Astrocyte (in vitro differentiated cells and primary cell): ENCODE measurements around the gene PLEKHA6. TPM values are rescaled to one million over a fixed set of nuclear protein-coding genes. Genes with fewer than 3 reads are reported as not detected.
A peak's percentile ranks its signal among the peaks of the same experiment; 100 is the strongest.

Source experiments
- DNase-seq: peaks from one replicate; pipeline ENCODE4 v3.0.0-alpha.2; 2010; ENCODE audit warnings: low read depth
- FAIRE-seq: peaks from 2 replicates; lab custom pipeline; 2011; peaks lifted over from hg19 to GRCh38; lab: Jason Lieb, UNC
- H2AFZ ChIP-seq: 2 replicates; pipeline ENCODE4 v1.6.0; 2012; ENCODE audit warnings: low read depth, low read length, inconsistent platforms
- H3K27ac ChIP-seq: 2 replicates; pipeline ENCODE4 v1.5.1; 2011; ENCODE audit warnings: low read depth, low read length, inconsistent platforms
- H3K27me3 ChIP-seq: 2 replicates; pipeline ENCODE4 v1.6.0; 2011; ENCODE audit warnings: low read length, inconsistent platforms; ENCODE audit not compliant: insufficient read depth
- H3K36me3 ChIP-seq: 2 replicates; pipeline ENCODE4 v1.5.1; 2011; ENCODE audit warnings: low read length, inconsistent platforms; ENCODE audit not compliant: insufficient read depth
- H3K4me1 ChIP-seq: 2 replicates; pipeline ENCODE4 v1.5.1; 2011; ENCODE audit warnings: low read length, inconsistent platforms; ENCODE audit not compliant: insufficient read depth
- H3K4me2 ChIP-seq: 2 replicates; pipeline ENCODE4 v1.6.0; 2012; ENCODE audit warnings: low read length, inconsistent platforms
- H3K4me3 ChIP-seq: 2 replicates; pipeline ENCODE4 v1.5.1; 2011; ENCODE audit warnings: low read depth, mild to moderate bottlenecking, low read length, inconsistent platforms; ENCODE audit not compliant: insufficient read depth
- H3K79me2 ChIP-seq: 2 replicates; pipeline ENCODE4 v1.6.0; 2012; ENCODE audit warnings: mild to moderate bottlenecking, low read length, inconsistent platforms; ENCODE audit not compliant: insufficient read depth
- H3K9ac ChIP-seq: 2 replicates; pipeline ENCODE4 v1.6.0; 2012; ENCODE audit warnings: mild to moderate bottlenecking, low read length, inconsistent platforms
- H3K9me3 ChIP-seq: 2 replicates; pipeline ENCODE4 v1.5.1; 2012; ENCODE audit warnings: low read depth, mild to moderate bottlenecking, low read length, inconsistent platforms; ENCODE audit not compliant: insufficient read depth
- H4K20me1 ChIP-seq: 2 replicates; pipeline ENCODE4 v1.6.0; 2012; ENCODE audit warnings: low read length, inconsistent platforms; ENCODE audit not compliant: insufficient read depth
- H3K27ac Mint-ChIP-seq: one replicate; pipeline ENCODE4 v1.8.0; 2021; ENCODE audit warnings: mild to moderate bottlenecking, mixed read lengths; ENCODE audit not compliant: unreplicated experiment
- H3K27me3 Mint-ChIP-seq: one replicate; pipeline ENCODE4 v1.8.0; 2021; ENCODE audit warnings: low read depth, mixed read lengths; ENCODE audit not compliant: unreplicated experiment
- H3K36me3 Mint-ChIP-seq: one replicate; pipeline ENCODE4 v1.8.0; 2021; ENCODE audit warnings: low read depth, mixed read lengths; ENCODE audit not compliant: unreplicated experiment
- H3K4me1 Mint-ChIP-seq: one replicate; pipeline ENCODE4 v1.8.0; 2021; ENCODE audit warnings: low read depth, mixed read lengths; ENCODE audit not compliant: unreplicated experiment
- H3K4me3 Mint-ChIP-seq: one replicate; pipeline ENCODE4 v1.8.0; 2021; ENCODE audit warnings: mild to moderate bottlenecking, moderate library complexity, mixed read lengths; ENCODE audit not compliant: unreplicated experiment
- H3K9me3 Mint-ChIP-seq: one replicate; pipeline ENCODE4 v1.8.0; 2021; ENCODE audit warnings: mild to moderate bottlenecking, mixed read lengths; ENCODE audit not compliant: unreplicated experiment
- EZH2 ChIP-seq: IDR thresholded peaks from 2 replicates; pipeline ENCODE4 v1.6.1; 2012; ENCODE audit warnings: mild to moderate bottlenecking, low read length, inconsistent platforms; ENCODE audit not compliant: insufficient read depth
- total RNA-seq: library from RNA; stranded (reverse); gene quantifications from 2 replicates; pipeline ENCODE4 v1.2.1, GENCODE V29; 2021
- TF ChIP-seq, protein P1 (sequence below): IDR thresholded peaks from 2 replicates; pipeline ENCODE4 v1.5.1; 2011; ENCODE audit warnings: low read depth, mild to moderate bottlenecking, inconsistent platforms, low read length, moderate library complexity; ENCODE audit not compliant: insufficient read depth

PLEKHA6 gene
- total RNA-seq, 1 donor from 2014 or later = 1.5 TPM

DNA sequence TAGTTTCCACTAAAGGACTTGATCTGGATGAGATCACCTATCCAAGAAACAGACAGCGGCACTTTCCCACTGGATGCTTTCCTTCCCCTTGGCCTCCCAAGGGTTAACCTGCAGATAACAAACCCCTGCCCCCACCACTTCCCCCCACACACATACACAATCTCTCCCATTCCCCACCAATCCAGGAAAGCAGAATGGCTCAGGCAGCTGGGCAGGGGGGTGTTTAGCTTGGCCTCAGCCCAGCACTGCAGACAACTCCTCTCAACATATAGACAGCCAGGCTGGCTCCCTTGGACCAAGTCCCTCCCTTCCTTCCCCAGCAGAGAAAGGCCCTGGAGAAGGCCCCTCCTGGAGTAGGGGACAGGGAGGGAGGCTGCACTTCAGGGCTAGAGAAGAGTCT, 24.6 kb downstream of the PLEKHA6 start:
- H3K4me2 ChIP-seq = peak overlapping the region; percentile 36
- H3K79me2 ChIP-seq = no peaks in the 10 kb centered on the region
- H3K9me3 ChIP-seq = no peaks in the 10 kb centered on the region
- H3K9ac ChIP-seq = no peak overlapping the region
- no peaks in the 10 kb centered on the region for H3K36me3 ChIP-seq
- FAIRE-seq = no peak
- TF ChIP-seq, protein P1, sequence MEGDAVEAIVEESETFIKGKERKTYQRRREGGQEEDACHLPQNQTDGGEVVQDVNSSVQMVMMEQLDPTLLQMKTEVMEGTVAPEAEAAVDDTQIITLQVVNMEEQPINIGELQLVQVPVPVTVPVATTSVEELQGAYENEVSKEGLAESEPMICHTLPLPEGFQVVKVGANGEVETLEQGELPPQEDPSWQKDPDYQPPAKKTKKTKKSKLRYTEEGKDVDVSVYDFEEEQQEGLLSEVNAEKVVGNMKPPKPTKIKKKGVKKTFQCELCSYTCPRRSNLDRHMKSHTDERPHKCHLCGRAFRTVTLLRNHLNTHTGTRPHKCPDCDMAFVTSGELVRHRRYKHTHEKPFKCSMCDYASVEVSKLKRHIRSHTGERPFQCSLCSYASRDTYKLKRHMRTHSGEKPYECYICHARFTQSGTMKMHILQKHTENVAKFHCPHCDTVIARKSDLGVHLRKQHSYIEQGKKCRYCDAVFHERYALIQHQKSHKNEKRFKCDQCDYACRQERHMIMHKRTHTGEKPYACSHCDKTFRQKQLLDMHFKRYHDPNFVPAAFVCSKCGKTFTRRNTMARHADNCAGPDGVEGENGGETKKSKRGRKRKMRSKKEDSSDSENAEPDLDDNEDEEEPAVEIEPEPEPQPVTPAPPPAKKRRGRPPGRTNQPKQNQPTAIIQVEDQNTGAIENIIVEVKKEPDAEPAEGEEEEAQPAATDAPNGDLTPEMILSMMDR = no peak
- no peak for TF ChIP-seq EZH2
- H4K20me1 ChIP-seq = peaks cover 5% of the 10 kb centered on the region
- H3K4me1 ChIP-seq = peaks cover 8% of the 10 kb centered on the region
- H3K4me3 Mint-ChIP-seq = no peak overlapping the region
- no peaks in the 10 kb centered on the region for H3K4me1 Mint-ChIP-seq
- H3K4me3 ChIP-seq = no peak overlapping the region
- H3K27me3 Mint-ChIP-seq = peaks cover 23% of the 10 kb centered on the region
- H3K9me3 Mint-ChIP-seq = no peaks in the 10 kb centered on the region
- H3K27me3 ChIP-seq = peaks cover 9% of the 10 kb centered on the region
- no peaks in the 10 kb centered on the region for H3K36me3 Mint-ChIP-seq
- no peak overlapping the region for H3K27ac Mint-ChIP-seq
- H2AFZ ChIP-seq = no peak overlapping the region
- no peak overlapping the region for H3K27ac ChIP-seq
- DNase-seq = no peak

DNA sequence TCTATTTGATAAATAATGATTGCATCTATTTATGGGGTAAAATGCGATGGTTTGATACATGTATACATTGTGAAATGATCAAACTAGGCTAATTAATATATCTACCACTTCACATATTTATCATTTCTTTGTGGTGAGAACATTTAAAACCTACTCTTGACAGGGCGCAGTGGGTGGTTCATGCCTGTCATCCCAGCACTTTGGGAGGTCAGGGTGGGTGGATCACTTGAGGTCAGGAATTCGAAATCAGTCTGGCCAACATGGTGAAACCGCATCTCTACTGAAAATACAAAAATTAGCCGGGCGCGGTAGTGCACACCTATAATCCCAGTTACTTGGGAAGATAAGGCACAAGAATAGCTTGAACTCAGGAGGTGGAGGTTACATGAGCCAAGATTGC, 25.3 kb downstream of the PLEKHA6 start:
- no peaks in the 10 kb centered on the region for H3K9me3 Mint-ChIP-seq

DNA sequence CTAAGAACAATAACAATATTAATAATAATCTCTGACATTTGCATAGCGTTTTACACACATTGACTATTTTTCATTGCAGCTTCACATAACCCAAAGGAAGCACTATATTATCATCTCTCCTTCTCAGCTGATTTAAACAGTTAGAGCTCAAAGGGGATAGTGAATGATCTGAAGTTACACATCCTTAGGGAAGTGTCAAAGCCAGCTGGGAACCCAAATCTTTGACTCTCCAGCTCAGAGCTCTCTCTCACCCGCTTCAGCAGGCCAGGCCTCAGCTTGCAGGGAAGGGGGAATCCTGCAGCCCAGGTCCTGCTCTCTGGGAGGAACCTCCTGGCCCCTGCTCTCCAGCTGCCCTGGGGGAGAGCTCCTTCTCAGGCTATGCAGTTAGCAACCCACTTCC, 26.3 kb downstream of the PLEKHA6 start:
- peaks cover 4% of the 10 kb centered on the region for H3K9me3 Mint-ChIP-seq
- H3K36me3 Mint-ChIP-seq = no peaks in the 10 kb centered on the region
- Histone ChIP-seq H3K36me3 (no peaks in the 10 kb centered on the region), H3K9ac (no peak overlapping the region), H3K4me2 (no peak overlapping the region), H3K4me3 (no peak overlapping the region), H3K79me2 (no peaks in the 10 kb centered on the region), H4K20me1 (peaks cover 5% of the 10 kb centered on the region), H3K4me1 (peaks cover 8% of the 10 kb centered on the region), H3K27ac (no peak overlapping the region), H3K9me3 (no peaks in the 10 kb centered on the region), H2AFZ (no peak overlapping the region), H3K27me3 (peaks cover 9% of the 10 kb centered on the region)
- FAIRE-seq = no peak
- no peaks in the 10 kb centered on the region for H3K4me1 Mint-ChIP-seq
- no peak for DNase-seq
- H3K27me3 Mint-ChIP-seq = peaks cover 21% of the 10 kb centered on the region
- H3K4me3 Mint-ChIP-seq = no peak overlapping the region
- TF ChIP-seq EZH2 = no peak
- TF ChIP-seq, protein P1 = no peak
- no peak overlapping the region for H3K27ac Mint-ChIP-seq

More for the DNA sequence above, 25.3 kb downstream of the PLEKHA6 start:
- H3K27ac ChIP-seq = no peak overlapping the region
- no peaks in the 10 kb centered on the region for H3K4me1 Mint-ChIP-seq
- peaks cover 8% of the 10 kb centered on the region for H3K4me1 ChIP-seq
- no peak overlapping the region for H3K4me2 ChIP-seq
- no peak for TF ChIP-seq EZH2
- TF ChIP-seq, protein P1 = no peak
- no peak overlapping the region for H2AFZ ChIP-seq
- no peak overlapping the region for H3K9ac ChIP-seq
- H3K36me3 ChIP-seq = no peaks in the 10 kb centered on the region
- H3K27ac Mint-ChIP-seq = no peak overlapping the region
- H3K9me3 ChIP-seq = no peaks in the 10 kb centered on the region
- H4K20me1 ChIP-seq = peaks cover 5% of the 10 kb centered on the region
- H3K27me3 Mint-ChIP-seq = peaks cover 24% of the 10 kb centered on the region
- no peak for DNase-seq
- H3K27me3 ChIP-seq = peaks cover 9% of the 10 kb centered on the region
- H3K79me2 ChIP-seq = no peaks in the 10 kb centered on the region
- H3K4me3 ChIP-seq = no peak overlapping the region
- no peak for FAIRE-seq
- H3K36me3 Mint-ChIP-seq = no peaks in the 10 kb centered on the region
- H3K4me3 Mint-ChIP-seq = no peak overlapping the region
